ENCODE data around the gene KLF13. TPM values are rescaled to one million over a fixed set of nuclear protein-coding genes. Genes with fewer than 3 reads are reported as not detected.

The KLF13 gene
- total and polyA plus RNA-seq, 8 donors, result 12.3 to 57.1 (median 32.6) TPM

- ATAC-seq (no peak), FAIRE-seq (no peak), DNase-seq (no peak)
- Histone ChIP-seq H3K36me3 (no peaks in the 10 kb centered on the region), H3K4me1 (peaks cover 0 to 16% (median 12%) of the 10 kb centered on the region in 3 donors), H3K4me3 (no peak overlapping the region), H3K27ac (no peak overlapping the region), H3K9me3 (no peaks in the 10 kb centered on the region), H3K27me3 (no peaks in the 10 kb centered on the region)
- WGBS, 2 donors, result 90 to 96% methylated on average over 2 of the region's 2 CpGs
- no peak for TF ChIP-seq CTCF (IDR thresholded peaks at IDR 0.05)
- intact Hi-C loops (cut with DNase I), result no loop called here
Measured at GRCh38 chr15:31294067-31294466, 32.6 kb upstream of the KLF13 start.

- no peak for DNase-seq
- whole genome bisulfite sequencing, 2 donors, result 66 to 68% methylated on average over 8 of the region's 8 CpGs
- H3K9me3 ChIP-seq, result no peaks in the 10 kb centered on the region
- H3K27me3 ChIP-seq, result no peaks in the 10 kb centered on the region
- intact Hi-C loops (cut with DNase I), result no loop called here
- no peak overlapping the region for H3K4me3 ChIP-seq
- TF ChIP-seq CTCF (IDR thresholded peaks at IDR 0.05), result no peak
- FAIRE-seq, result no peak
- H3K27ac ChIP-seq, result no peak overlapping the region
- no peak for ATAC-seq
- peaks cover 0 to 16% (median 12%) of the 10 kb centered on the region in 3 donors for H3K4me1 ChIP-seq
- no peaks in the 10 kb centered on the region for H3K36me3 ChIP-seq
Measured at GRCh38 chr15:31295658-31296057, 31.0 kb upstream of the KLF13 start.

GRCh38 chr15:31296219-31296645 lies 30.4 kb upstream of the KLF13 start:
- no peak for FAIRE-seq
- DNase-seq, result no peak
- ATAC-seq, result peak in 1 of 4 donors; percentile 1
- no peak for TF ChIP-seq CTCF (IDR thresholded peaks at IDR 0.05)
- Histone ChIP-seq H3K27ac (peak overlapping the region in 3 of 4 donors; percentile 55 to 80 (median 57)), H3K36me3 (no peaks in the 10 kb centered on the region), H3K4me3 (no peak overlapping the region), H3K9me3 (no peaks in the 10 kb centered on the region), H3K27me3 (no peaks in the 10 kb centered on the region), H3K4me1 (peaks cover 0 to 16% (median 12%) of the 10 kb centered on the region in 3 donors)
- 35 to 47% methylated on average over 3 of the region's 3 CpGs for WGBS, 2 donors
- intact Hi-C loops (cut with DNase I), result no loop called here

- no peak for FAIRE-seq
- DNase-seq, result peak; percentile 74 to 88 (median 84)
- Histone ChIP-seq H3K27me3 (no peaks in the 10 kb centered on the region), H3K4me1 (peaks cover 0 to 16% (median 12%) of the 10 kb centered on the region in 3 donors), H3K9me3 (no peaks in the 10 kb centered on the region), H3K36me3 (no peaks in the 10 kb centered on the region), H3K27ac (peak overlapping the region in 3 of 4 donors; percentile 55 to 80 (median 57)), H3K4me3 (no peak overlapping the region)
- ATAC-seq, result peak; percentile 77 to 90 (median 88)
- WGBS, 2 donors, result 25 to 28% methylated on average over 13 of the region's 13 CpGs
- no peak for TF ChIP-seq CTCF (IDR thresholded peaks at IDR 0.05)
- intact Hi-C loops (cut with DNase I), result no loop called here
Measured at GRCh38 chr15:31296646-31297574, 29.7 kb upstream of the KLF13 start.

All from pancreas (tissue), 10 donors.